Neutrophil (primary cell): ENCODE data around the gene DCPS.

Experiments
- H3K27ac ChIP-seq: fragments of 200-600 bp; sonication (generic); 2 replicates; pipeline ENCODE4 v1.5.1; 2016; ENCODE audit warnings: mild to moderate bottlenecking, moderate library complexity
- H3K27me3 ChIP-seq: fragments of 200-600 bp; sonication (generic); 2 replicates; pipeline ENCODE4 v1.6.0; 2016; ENCODE audit warnings: mild to moderate bottlenecking
- H3K36me3 ChIP-seq: fragments of 200-600 bp; sonication (generic); 2 replicates; pipeline ENCODE4 v1.5.1; 2017
- H3K4me1 ChIP-seq, 2 experiments: fragments of 200-600 bp in 1 of 2; sonication (generic) in 1 of 2; 1 replicate in 1 of 2; 2 replicates in 1 of 2; pipeline versions ENCODE4 v1.5.1 to v1.6.1; 2013 to 2016; ENCODE audit warnings: low read depth in 1 of 2, low read length in 1 of 2, mild to moderate bottlenecking in 1 of 2, moderate library complexity in 1 of 2; ENCODE audit not compliant: control insufficient read depth in 1 of 2, insufficient read depth in 1 of 2
- H3K4me3 ChIP-seq, 2 experiments: fragments of 200-600 bp in 1 of 2; sonication (generic) in 1 of 2; 1 replicate in 1 of 2; 2 replicates in 1 of 2; pipeline ENCODE4 v1.5.1; 2013 to 2016; ENCODE audit warnings: low read depth in 1 of 2, low read length in 1 of 2, mild to moderate bottlenecking in 1 of 2, moderate library complexity in 1 of 2
- H3K9me3 ChIP-seq: fragments of 200-600 bp; sonication (generic); 2 replicates; pipeline ENCODE4 v1.5.1; 2016
- CTCF ChIP-seq: fragments of 200-600 bp; sonication (generic); IDR thresholded peaks from 2 replicates; pipeline ENCODE4 v1.5.1; 2016; ENCODE audit warnings: antibody characterized with exemption

The DCPS gene

GRCh38 chr11:126262216-126262615, 41.6 kb upstream of the DCPS start:
- TF ChIP-seq CTCF, result no peak
- Histone ChIP-seq H3K4me3 (no peak overlapping the region), H3K9me3 (no peaks in the 10 kb centered on the region), H3K36me3 (peaks cover 81% of the 10 kb centered on the region), H3K4me1 (peaks cover 0 to under 1% of the 10 kb centered on the region in 2 experiments), H3K27me3 (no peaks in the 10 kb centered on the region), H3K27ac (peak overlapping the region; percentile 11)

GRCh38 chr11:126263489-126263888, 40.4 kb upstream of the DCPS start:
- no peaks in the 10 kb centered on the region for H3K9me3 ChIP-seq
- peaks cover 76% of the 10 kb centered on the region for H3K36me3 ChIP-seq
- no peak for TF ChIP-seq CTCF
- no peaks in the 10 kb centered on the region for H3K27me3 ChIP-seq
- peaks cover 10 to 11% of the 10 kb centered on the region in 2 experiments for H3K4me1 ChIP-seq
- no peak overlapping the region for H3K27ac ChIP-seq
- H3K4me3 ChIP-seq, result no peak overlapping the region

GRCh38 chr11:126265811-126266210, 38.0 kb upstream of the DCPS start:
- Histone ChIP-seq H3K9me3 (no peaks in the 10 kb centered on the region), H3K27ac (peak overlapping the region; percentile 10), H3K4me1 (peaks cover 17 to 24% of the 10 kb centered on the region in 2 experiments), H3K27me3 (no peaks in the 10 kb centered on the region), H3K36me3 (peaks cover 68% of the 10 kb centered on the region), H3K4me3 (no peak overlapping the region)
- TF ChIP-seq CTCF, result no peak

DNA sequence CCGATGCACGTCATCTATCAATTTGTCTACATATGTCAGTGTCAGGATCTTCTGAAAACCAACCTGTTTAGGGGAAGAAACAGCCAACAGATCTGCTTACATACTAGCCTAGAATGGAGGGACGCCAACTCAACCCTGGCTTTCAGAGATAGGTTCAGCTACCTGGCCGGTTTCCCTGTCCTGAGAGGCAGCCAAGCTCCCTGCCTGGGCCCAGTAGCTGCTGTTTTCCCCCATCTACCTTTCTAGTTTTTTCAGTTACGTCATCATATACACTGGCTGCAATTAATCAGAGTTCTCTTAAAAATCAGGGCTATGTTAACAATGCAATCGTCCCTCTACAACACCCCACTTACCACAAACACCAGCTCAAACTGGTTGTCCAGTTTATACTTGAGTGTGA, 36.2 kb upstream of the DCPS start:
- Histone ChIP-seq H3K4me3 (peak overlapping the region; percentile 89), H3K27me3 (no peaks in the 10 kb centered on the region), H3K27ac (peak overlapping the region; percentile 93), H3K4me1 (peaks cover 17 to 24% of the 10 kb centered on the region in 2 experiments), H3K36me3 (peaks cover 50% of the 10 kb centered on the region), H3K9me3 (no peaks in the 10 kb centered on the region)
- no peak for TF ChIP-seq CTCF

DNA sequence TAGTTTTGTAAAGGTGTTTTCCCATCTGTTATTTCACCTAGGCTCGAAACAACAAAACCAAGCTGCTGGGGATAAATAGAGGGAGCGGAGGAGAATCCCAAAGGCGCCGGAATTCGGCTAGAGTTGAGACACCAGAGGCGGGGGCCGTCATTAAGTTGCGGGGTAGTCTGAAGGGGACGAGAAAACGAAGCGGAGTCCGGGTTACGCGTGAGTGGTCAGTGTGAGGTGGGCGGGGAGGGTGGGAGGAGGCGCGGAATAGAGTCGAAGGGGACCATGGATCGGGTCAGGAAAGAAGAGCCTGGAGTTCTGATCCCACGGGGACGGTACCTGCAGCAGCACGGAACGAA, 35.5 kb upstream of the DCPS start:
- peaks cover 49% of the 10 kb centered on the region for H3K36me3 ChIP-seq
- peaks cover 17 to 24% of the 10 kb centered on the region in 2 experiments for H3K4me1 ChIP-seq
- no peak for TF ChIP-seq CTCF
- peak overlapping the region; percentile 93 for H3K27ac ChIP-seq
- H3K9me3 ChIP-seq, result no peaks in the 10 kb centered on the region
- no peaks in the 10 kb centered on the region for H3K27me3 ChIP-seq
- H3K4me3 ChIP-seq, result peak overlapping the region; percentile 89
